GM12891 (cell line): ENCODE data around the gene NOC4L.

Experiments
- POLR2A ChIP-seq: IDR thresholded peaks from 2 replicates; pipeline ENCODE4 v1.6.1; 2011; ENCODE audit warnings: low read depth, low read length, control low read depth
- POLR2AphosphoS5 ChIP-seq: IDR thresholded peaks from 2 replicates; pipeline ENCODE4 v1.6.1; 2011; ENCODE audit warnings: low read depth, low read length, control low read depth
- POU2F2 ChIP-seq: IDR thresholded peaks from 2 replicates; pipeline ENCODE4 v1.6.1; 2011; ENCODE audit warnings: low read depth, mild to moderate bottlenecking, control low read depth, low read length, moderate library complexity

DNA sequence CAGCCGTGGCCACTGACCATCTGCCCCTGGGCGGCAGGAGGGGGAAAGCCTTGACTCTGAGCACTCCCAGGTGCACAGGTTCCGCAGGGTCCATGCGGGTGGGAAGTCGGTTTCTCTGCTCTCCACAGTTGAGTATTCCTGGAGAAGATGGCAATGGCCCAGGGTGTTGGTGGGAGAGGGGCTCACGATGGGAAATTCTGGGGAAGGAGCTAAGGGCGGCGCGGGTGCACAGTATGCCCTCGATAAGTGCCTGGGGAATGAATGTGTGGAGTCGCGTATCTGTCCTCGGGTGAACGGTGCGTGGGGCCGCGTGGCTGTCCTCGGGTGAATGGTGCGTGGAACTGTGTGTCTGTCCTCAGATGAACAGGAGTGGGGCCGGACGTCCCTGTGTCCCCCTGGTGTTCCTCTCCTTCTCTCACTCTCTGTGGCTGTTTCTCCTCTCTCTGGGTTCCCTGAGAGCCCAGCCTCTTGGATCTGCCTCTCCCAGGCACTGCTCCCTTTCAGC, 38.0 kb downstream of the NOC4L start:
- TF ChIP-seq POLR2A (no peak), POLR2AphosphoS5 (no peak), POU2F2 (no peak)
